HG03045 (cell line): Measurements from ENCODE around the gene FRMD3.

Experiments used
- ATAC-seq: cut with Tn5 transposase; IDR thresholded peaks from one replicate; pipeline ENCODE4 v1.9.1; 2021; ENCODE audit warnings: mild to moderate bottlenecking, moderate library complexity; ENCODE audit not compliant: unreplicated experiment

The FRMD3 gene

GRCh38 chr9:83199240-83199639 is 339.0 kb downstream of the FRMD3 start:
- no peak for ATAC-seq

DNA sequence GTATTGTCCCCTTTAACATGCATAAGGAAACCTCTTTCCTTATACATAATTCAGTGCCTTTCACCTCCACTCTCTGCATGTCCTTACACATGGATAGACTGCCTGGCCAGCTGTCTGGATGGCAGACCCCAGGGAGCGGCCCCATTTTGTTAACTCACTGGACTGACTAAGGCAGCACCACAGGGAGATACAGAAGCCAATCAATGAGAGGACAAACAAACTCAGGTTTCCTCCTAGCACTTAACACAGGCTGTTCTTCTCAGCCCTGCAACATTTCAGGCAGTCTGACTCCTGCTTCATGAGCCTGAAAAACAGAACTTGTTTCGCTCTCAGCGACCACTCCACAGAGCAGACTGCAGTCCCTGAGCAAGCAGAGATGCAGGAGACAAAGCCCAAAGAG is 339.8 kb downstream of the FRMD3 start:
- ATAC-seq: no peak

DNA sequence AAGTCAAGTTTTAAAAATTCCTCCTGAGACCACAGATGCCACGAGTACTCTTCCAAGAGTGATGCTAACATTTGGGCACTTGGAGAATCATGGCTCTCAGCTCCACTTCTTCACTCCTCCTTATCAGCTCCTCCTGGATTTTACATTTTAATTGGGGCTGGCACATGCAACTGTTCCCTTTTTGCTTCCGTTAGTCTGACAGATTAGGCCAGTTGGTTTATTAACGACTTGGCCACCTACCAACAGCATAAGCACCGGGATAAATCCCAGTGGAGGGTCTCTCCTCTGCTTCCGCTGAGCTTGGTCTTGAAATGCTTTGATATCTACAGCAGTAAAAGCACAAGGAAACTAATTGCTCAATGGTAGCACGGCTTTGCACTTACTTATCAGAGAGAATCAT is 340.6 kb downstream of the FRMD3 start:
- no peak for ATAC-seq

- ATAC-seq: no peak
Observed at GRCh38 chr9:83196946-83197345, 341.3 kb downstream of the FRMD3 start.
